GM23248 (cell line): ENCODE measurements around the gene SF3B3.
A peak's percentile ranks its signal among the peaks of the same experiment; 100 is the strongest.

Experiments used
- EZH2 ChIP-seq: fragments of 200-600 bp; sonication (generic); IDR thresholded peaks from 2 replicates; pipeline ENCODE4 v1.6.1; 2018; ENCODE audit warnings: antibody characterized with exemption, mild to moderate bottlenecking; ENCODE audit not compliant: insufficient read depth, poor library complexity, severe bottlenecking
- EZH2phosphoT487 ChIP-seq: fragments of 200-600 bp; sonication (generic); IDR thresholded peaks from 2 replicates; pipeline ENCODE4 v1.6.1; 2018; ENCODE audit warnings: antibody characterized with exemption, moderate library complexity, mild to moderate bottlenecking, low read depth; ENCODE audit not compliant: insufficient read depth

DNA sequence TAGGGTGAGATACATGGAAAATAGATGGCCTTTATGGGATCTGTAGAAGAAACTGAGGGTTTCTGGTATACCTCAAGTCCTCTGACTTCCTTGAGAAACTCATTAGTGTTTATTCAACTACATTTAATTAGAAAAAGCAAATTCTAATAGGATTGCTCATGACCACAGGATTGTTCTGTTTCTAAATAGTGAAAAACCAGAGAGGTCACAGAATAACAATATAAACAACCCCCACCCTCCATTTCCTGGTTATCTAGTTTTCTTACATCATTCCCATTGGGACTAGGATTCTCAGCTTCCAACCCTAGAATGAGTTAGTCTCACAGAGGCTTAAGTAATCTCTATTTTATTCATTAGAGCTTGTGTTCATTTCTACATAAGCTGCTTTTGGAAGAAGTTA is 30.0 kb downstream of the SF3B3 start:
- TF ChIP-seq EZH2 = no peak
- TF ChIP-seq EZH2phosphoT487 = 0 out of 2 replicates have a peak, but pooled peaks have one; percentile 24
